Measurements from ENCODE around the gene HEATR5B. TPM values are rescaled to one million over a fixed set of nuclear protein-coding genes. Genes with fewer than 3 reads are reported as not detected.

The HEATR5B gene
- total RNA-seq, 4 donors from 2014 or later: 25.6 to 65.3 (median 45.3) TPM

GRCh38 chr2:37090019-37090477 lies 5.9 kb upstream of the HEATR5B start:
- no peak overlapping the region for H3K27ac ChIP-seq
- H3K36me3 ChIP-seq: peaks cover 56% of the 10 kb centered on the region
- DNase-seq (ENCODE audit: low spot score in 2 of 2): no peak
- H3K9me3 ChIP-seq: no peaks in the 10 kb centered on the region
- H3K27me3 ChIP-seq: no peaks in the 10 kb centered on the region
- no peak overlapping the region for H3K4me3 ChIP-seq
- peaks cover 8% of the 10 kb centered on the region for H3K4me1 ChIP-seq
- no peak for TF ChIP-seq EP300 (IDR thresholded peaks at IDR 0.05)
- TF ChIP-seq POLR2AphosphoS5 (IDR thresholded peaks at IDR 0.05): no peak
- TF ChIP-seq CTCF (IDR thresholded peaks at IDR 0.05): no peak
- TF ChIP-seq POLR2A (IDR thresholded peaks at IDR 0.05): no peak
- WGBS: 89% methylated on average over 4 of the region's 4 CpGs

- Histone ChIP-seq H3K36me3 (peaks cover 24% of the 10 kb centered on the region), H3K4me3 (no peak overlapping the region), H3K4me1 (peaks cover 29% of the 10 kb centered on the region), H3K27ac (no peak overlapping the region), H3K9me3 (no peaks in the 10 kb centered on the region), H3K27me3 (no peaks in the 10 kb centered on the region)
- TF ChIP-seq EP300 (IDR thresholded peaks at IDR 0.05) (no peak), POLR2A (IDR thresholded peaks at IDR 0.05) (no peak), CTCF (IDR thresholded peaks at IDR 0.05) (no peak), POLR2AphosphoS5 (IDR thresholded peaks at IDR 0.05) (no peak)
- WGBS: 100% methylated on average over 1 of the region's 1 CpG
- DNase-seq (ENCODE audit: low spot score in 2 of 2): no peak
Measured at GRCh38 chr2:37085731-37086147, 1.6 kb upstream of the HEATR5B start.

GRCh38 chr2:37084797-37085196 lies 625 bp upstream of the HEATR5B start:
- 2% methylated on average over 10 of the region's 10 CpGs for WGBS
- Histone ChIP-seq H3K27me3 (no peaks in the 10 kb centered on the region), H3K4me3 (peak overlapping the region; percentile 86), H3K4me1 (peaks cover 30% of the 10 kb centered on the region), H3K36me3 (peaks cover 15% of the 10 kb centered on the region), H3K9me3 (no peaks in the 10 kb centered on the region), H3K27ac (peak overlapping the region; percentile 73)
- no peak for DNase-seq (ENCODE audit: low spot score in 2 of 2)
- TF ChIP-seq EP300 (IDR thresholded peaks at IDR 0.05) (no peak), POLR2AphosphoS5 (IDR thresholded peaks at IDR 0.05) (no peak), POLR2A (IDR thresholded peaks at IDR 0.05) (no peak), CTCF (IDR thresholded peaks at IDR 0.05) (no peak)

GRCh38 chr2:37080689-37081088 lies 3.5 kb downstream of the HEATR5B start:
- Histone ChIP-seq H3K27ac (no peak overlapping the region), H3K9me3 (no peaks in the 10 kb centered on the region), H3K27me3 (no peaks in the 10 kb centered on the region), H3K36me3 (peaks cover 24% of the 10 kb centered on the region), H3K4me3 (no peak overlapping the region), H3K4me1 (peaks cover 31% of the 10 kb centered on the region)
- DNase-seq (ENCODE audit: low spot score in 2 of 2): no peak
- 40% methylated on average over 3 of the region's 3 CpGs for WGBS
- TF ChIP-seq POLR2A (IDR thresholded peaks at IDR 0.05) (no peak), EP300 (IDR thresholded peaks at IDR 0.05) (no peak), CTCF (IDR thresholded peaks at IDR 0.05) (no peak), POLR2AphosphoS5 (IDR thresholded peaks at IDR 0.05) (no peak)

- TF ChIP-seq EP300 (IDR thresholded peaks at IDR 0.05) (no peak), POLR2A (IDR thresholded peaks at IDR 0.05) (no peak)
- Histone ChIP-seq H3K4me3 (no peak overlapping the region), H3K9me3 (no peaks in the 10 kb centered on the region), H3K4me1 (peaks cover 27% of the 10 kb centered on the region), H3K27ac (no peak overlapping the region), H3K27me3 (no peaks in the 10 kb centered on the region), H3K36me3 (peaks cover 27% of the 10 kb centered on the region)
- no peak for DNase-seq (ENCODE audit: low spot score in 2 of 2)
- WGBS: 62% methylated on average over 2 of the region's 2 CpGs
Measured at GRCh38 chr2:37080266-37080665, 3.9 kb downstream of the HEATR5B start.

GRCh38 chr2:37070931-37071330 lies 13.2 kb downstream of the HEATR5B start:
- Histone ChIP-seq H3K27ac (no peak overlapping the region), H3K27me3 (no peaks in the 10 kb centered on the region), H3K4me3 (no peak overlapping the region), H3K9me3 (no peaks in the 10 kb centered on the region), H3K4me1 (no peaks in the 10 kb centered on the region), H3K36me3 (peaks cover 77% of the 10 kb centered on the region)
- DNase-seq (ENCODE audit: low spot score in 2 of 2): no peak
- WGBS: 97% methylated on average over 2 of the region's 2 CpGs
- TF ChIP-seq CTCF (IDR thresholded peaks at IDR 0.05) (no peak), POLR2AphosphoS5 (IDR thresholded peaks at IDR 0.05) (no peak), EP300 (IDR thresholded peaks at IDR 0.05) (no peak), POLR2A (IDR thresholded peaks at IDR 0.05) (no peak)

Data from suprapubic skin (tissue), 4 donors.